Activated CD8-positive, alpha-beta memory T cell treated with anti-CD3 and anti-CD28 coated beads, Interleukin-2, amount 50 U/mL, for 24 hours (primary cell): ENCODE data around the gene ZNF665.
"Not testable (repeated sequence)": the region's sequence is repeated elsewhere in the genome, so short reads cannot be mapped to it uniquely, and the experiment has no call there.

Experiments
- DNase-seq: peaks from one replicate; pipeline ENCODE4 v3.0.0-alpha.2; 2020; ENCODE audit errors: extremely low read depth

The ZNF665 gene

GRCh38 chr19:53192771-53193534 lies at the start of gene ZNF665:
Gene ZNF665 (minus strand): TSS chr19:53193358. CDS start chr19:53182898, 10,460 bp downstream.
- DNase-seq = peak; percentile 57

GRCh38 chr19:53237114-53237777 lies 44.1 kb upstream of the ZNF665 start:
- no peak for DNase-seq

GRCh38 chr19:53224606-53225005 lies 31.4 kb upstream of the ZNF665 start:
- no peak for DNase-seq

- DNase-seq = not testable (repeated sequence)
Measured at GRCh38 chr19:53222716-53223115, 29.6 kb upstream of the ZNF665 start.

GRCh38 chr19:53212703-53213320 lies 19.7 kb upstream of the ZNF665 start:
- DNase-seq = no peak

- DNase-seq = not testable (repeated sequence)
Measured at GRCh38 chr19:53211554-53211953, 18.4 kb upstream of the ZNF665 start.

GRCh38 chr19:53196777-53197396 lies 3.7 kb upstream of the ZNF665 start:
- DNase-seq = peak; percentile 92

- DNase-seq = peak; percentile 37
Measured at GRCh38 chr19:53195265-53195903, 2.2 kb upstream of the ZNF665 start.

- DNase-seq = no peak
Measured at GRCh38 chr19:53193535-53194222, 521 bp upstream of the ZNF665 start.

- DNase-seq = no peak
Measured at GRCh38 chr19:53190253-53190652, 2.9 kb downstream of the ZNF665 start.

GRCh38 chr19:53189691-53190198 lies 3.4 kb downstream of the ZNF665 start:
- not testable (repeated sequence) for DNase-seq

GRCh38 chr19:53185155-53185882 lies 7.8 kb downstream of the ZNF665 start:
- not testable (repeated sequence) for DNase-seq

- DNase-seq = no peak
Measured at GRCh38 chr19:53183146-53183764, 9.9 kb downstream of the ZNF665 start.

- no peak for DNase-seq
Measured at GRCh38 chr19:53182202-53182601, 11.0 kb downstream of the ZNF665 start.

- DNase-seq = no peak
Measured at GRCh38 chr19:53177986-53178385, 15.2 kb downstream of the ZNF665 start.

GRCh38 chr19:53172889-53173288 lies 20.3 kb downstream of the ZNF665 start:
- no peak for DNase-seq

GRCh38 chr19:53165691-53166091 lies 27.5 kb downstream of the ZNF665 start:
- DNase-seq = no peak

GRCh38 chr19:53161123-53161522 lies 32.0 kb downstream of the ZNF665 start:
- no peak for DNase-seq

- no peak for DNase-seq
Measured at GRCh38 chr19:53160350-53160749, 32.8 kb downstream of the ZNF665 start.

- no peak for DNase-seq
Measured at GRCh38 chr19:53158119-53158656, 35.0 kb downstream of the ZNF665 start.
